CD4-positive, alpha-beta T cell (primary cell): ENCODE results near the gene CABCOCO1. TPM values are rescaled to one million over a fixed set of nuclear protein-coding genes. Genes with fewer than 3 reads are reported as not detected.

Experiments used
- ATAC-seq: fragments of 200-7000 bp; cut with Tn5 transposase; one replicate; pipeline ENCODE4 v1.10.0; 2022; ENCODE audit warnings: mild to moderate bottlenecking; ENCODE audit not compliant: poor library complexity
- CTCF ChIA-PET: fragments of 350-600 bp; sonication (Branson Sonifier 250); formaldehyde crosslinking; loops from one replicate; lab custom pipeline; 2021; ENCODE audit warnings: antibody characterized with exemption, inconsistent platforms; lab: Charles Lee
- POLR2A ChIA-PET: fragments of 350-600 bp; sonication (Branson Sonifier 250); formaldehyde crosslinking; loops from one replicate; lab custom pipeline; 2021; ENCODE audit warnings: antibody characterized with exemption, inconsistent platforms; lab: Charles Lee
- DNase-seq, 14 experiments: peaks; one replicate each; pipeline ENCODE4 v3.0.0-alpha.2; 2013 to 2020; ENCODE audit warnings: mixed read lengths in 2 of 14
- H3K27ac ChIP-seq, 2 donors: one replicate each; pipeline versions ENCODE4 v1.5.1 to v1.7.0; 2013; ENCODE audit warnings: low read length in 2 of 2, low read depth in 1 of 2, mild to moderate bottlenecking in 1 of 2
- H3K27me3 ChIP-seq, 2 experiments: 1 replicate in 1 of 2; 2 replicates in 1 of 2; pipeline versions ENCODE4 v1.6.1 to v1.7.0; 2013; ENCODE audit warnings: low read length in 2 of 2, control low read depth in 1 of 2, mild to moderate bottlenecking in 1 of 2, moderate library complexity in 1 of 2; ENCODE audit not compliant: insufficient read depth in 2 of 2, control insufficient read depth in 1 of 2
- H3K36me3 ChIP-seq: one replicate; pipeline ENCODE4 v1.6.1; 2013; ENCODE audit warnings: low read length, control low read depth; ENCODE audit not compliant: insufficient read depth
- H3K4me1 ChIP-seq: one replicate; pipeline ENCODE4 v1.6.1; 2013; ENCODE audit warnings: low read length, control low read depth; ENCODE audit not compliant: insufficient read depth
- H3K4me3 ChIP-seq: one replicate; pipeline ENCODE4 v1.5.1; 2013; ENCODE audit warnings: mild to moderate bottlenecking, low read length, moderate library complexity
- H3K9me3 ChIP-seq, 2 experiments: 1 replicate in 1 of 2; 2 replicates in 1 of 2; pipeline versions ENCODE4 v1.6.1 to v1.7.0; 2013; ENCODE audit warnings: low read length in 2 of 2, mild to moderate bottlenecking in 2 of 2, control low read depth in 1 of 2, moderate library complexity in 1 of 2; ENCODE audit not compliant: control insufficient read depth in 1 of 2, insufficient read depth in 1 of 2
- H3K27ac Mint-ChIP-seq: one replicate; pipeline ENCODE4 v1.8.0; 2020; ENCODE audit warnings: mixed read lengths
- H3K27me3 Mint-ChIP-seq: one replicate; pipeline ENCODE4 v1.8.0; 2021; ENCODE audit warnings: mixed read lengths
- H3K36me3 Mint-ChIP-seq: one replicate; pipeline ENCODE4 v1.8.0; 2021; ENCODE audit warnings: low read depth, mixed read lengths
- H3K4me1 Mint-ChIP-seq: one replicate; pipeline ENCODE4 v1.8.0; 2021; ENCODE audit warnings: low read depth, mixed read lengths
- H3K4me3 Mint-ChIP-seq: one replicate; pipeline ENCODE4 v1.8.0; 2020; ENCODE audit warnings: mild to moderate bottlenecking, mixed read lengths
- H3K9me3 Mint-ChIP-seq: one replicate; pipeline ENCODE4 v1.8.0; 2020; ENCODE audit warnings: mixed read lengths
- intact Hi-C, 2 experiments: fragments of 100-400 bp; cut with DNase I in 1 of 2; cut with micrococcal nuclease in 1 of 2; formaldehyde crosslinking; loops; one replicate each; pipeline versions ENCODE4 v1.15.1 to v1.9.0; 2023 to 2025; cut with DNase I, micrococcal nuclease
- total RNA-seq, 174 experiments: library from RNA in 2 of 174; stranded (reverse) in 2 of 174; gene quantifications; one replicate each; pipeline ENCODE4 v1.2.3 and lab custom pipeline; 2021 to 2026
- TF ChIP-seq, protein P1 (sequence below): fragments of 200-600 bp; IDR thresholded peaks from one replicate; pipeline ENCODE4 v1.8.0; 2022; ENCODE audit warnings: antibody characterized with exemption, mild to moderate bottlenecking

The CABCOCO1 gene
- total RNA-seq, 2 experiments from 2014 or later: not detected

DNA sequence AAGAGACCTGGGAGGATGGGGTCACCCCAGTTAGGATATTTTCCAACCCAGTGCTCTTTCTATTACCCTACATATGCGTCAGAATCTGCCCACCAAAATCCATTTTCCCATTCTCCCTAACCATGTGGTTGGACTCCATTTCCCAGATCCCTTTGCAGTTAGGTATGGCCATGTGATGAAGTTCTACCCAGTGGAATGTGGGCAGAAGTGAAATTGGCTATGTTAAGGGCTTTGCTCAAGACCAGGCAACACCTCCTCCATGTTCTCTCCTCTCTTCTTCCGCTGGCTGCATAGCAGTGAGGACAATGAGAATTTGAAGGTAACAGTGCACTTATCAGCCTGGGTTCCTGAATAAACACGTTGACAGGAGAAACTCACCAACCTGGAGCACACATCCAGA, 111.3 kb downstream of the CABCOCO1 start:
- no peaks in the 10 kb centered on the region for H3K4me1 Mint-ChIP-seq
- H3K4me3 ChIP-seq: no peak overlapping the region
- no peaks in the 10 kb centered on the region for H3K9me3 Mint-ChIP-seq
- CTCF ChIA-PET: no interaction called here
- POLR2A ChIA-PET: no interaction called here
- H3K27ac ChIP-seq: no peak overlapping the region
- intact Hi-C loops: no loop called here
- H3K4me1 ChIP-seq: no peaks in the 10 kb centered on the region
- ATAC-seq (no peak), DNase-seq (no peak)
- no peaks in the 10 kb centered on the region for H3K9me3 ChIP-seq
- H3K36me3 Mint-ChIP-seq: no peaks in the 10 kb centered on the region
- no peak overlapping the region for H3K27ac Mint-ChIP-seq
- no peaks in the 10 kb centered on the region for H3K27me3 Mint-ChIP-seq
- TF ChIP-seq, protein P1, sequence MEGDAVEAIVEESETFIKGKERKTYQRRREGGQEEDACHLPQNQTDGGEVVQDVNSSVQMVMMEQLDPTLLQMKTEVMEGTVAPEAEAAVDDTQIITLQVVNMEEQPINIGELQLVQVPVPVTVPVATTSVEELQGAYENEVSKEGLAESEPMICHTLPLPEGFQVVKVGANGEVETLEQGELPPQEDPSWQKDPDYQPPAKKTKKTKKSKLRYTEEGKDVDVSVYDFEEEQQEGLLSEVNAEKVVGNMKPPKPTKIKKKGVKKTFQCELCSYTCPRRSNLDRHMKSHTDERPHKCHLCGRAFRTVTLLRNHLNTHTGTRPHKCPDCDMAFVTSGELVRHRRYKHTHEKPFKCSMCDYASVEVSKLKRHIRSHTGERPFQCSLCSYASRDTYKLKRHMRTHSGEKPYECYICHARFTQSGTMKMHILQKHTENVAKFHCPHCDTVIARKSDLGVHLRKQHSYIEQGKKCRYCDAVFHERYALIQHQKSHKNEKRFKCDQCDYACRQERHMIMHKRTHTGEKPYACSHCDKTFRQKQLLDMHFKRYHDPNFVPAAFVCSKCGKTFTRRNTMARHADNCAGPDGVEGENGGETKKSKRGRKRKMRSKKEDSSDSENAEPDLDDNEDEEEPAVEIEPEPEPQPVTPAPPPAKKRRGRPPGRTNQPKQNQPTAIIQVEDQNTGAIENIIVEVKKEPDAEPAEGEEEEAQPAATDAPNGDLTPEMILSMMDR: no peak
- H3K4me3 Mint-ChIP-seq: no peak overlapping the region
- H3K36me3 ChIP-seq: no peaks in the 10 kb centered on the region
- H3K27me3 ChIP-seq: no peaks in the 10 kb centered on the region

DNA sequence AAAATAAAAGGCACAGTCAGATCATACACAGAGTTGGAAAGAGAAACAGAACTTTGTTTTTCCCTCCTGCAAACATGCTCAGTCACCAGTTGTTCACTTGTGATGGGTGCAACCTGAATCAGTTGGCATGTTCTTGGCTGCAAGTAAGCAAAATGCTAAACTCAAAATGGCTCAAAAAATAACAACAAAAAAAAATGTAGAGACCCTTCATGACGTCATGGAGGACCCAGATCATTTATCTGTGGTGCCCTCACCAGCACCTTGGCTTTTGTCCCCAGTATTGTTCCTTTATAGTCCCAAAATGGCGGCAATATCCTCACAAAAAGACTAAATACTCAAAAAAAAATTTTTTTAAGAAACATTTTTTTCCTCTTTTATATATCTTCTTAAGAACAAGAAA, 112.4 kb downstream of the CABCOCO1 start:
- Histone ChIP-seq H3K9me3 (no peaks in the 10 kb centered on the region), H3K4me3 (no peak overlapping the region), H3K36me3 (no peaks in the 10 kb centered on the region), H3K27me3 (no peaks in the 10 kb centered on the region), H3K27ac (no peak overlapping the region), H3K4me1 (no peaks in the 10 kb centered on the region)
- no peaks in the 10 kb centered on the region for H3K9me3 Mint-ChIP-seq
- ChIA-PET POLR2A (no interaction called here), CTCF (no interaction called here)
- no peaks in the 10 kb centered on the region for H3K4me1 Mint-ChIP-seq
- intact Hi-C loops: no loop called here
- H3K36me3 Mint-ChIP-seq: no peaks in the 10 kb centered on the region
- H3K4me3 Mint-ChIP-seq: no peak overlapping the region
- TF ChIP-seq, protein P1: no peak
- no peaks in the 10 kb centered on the region for H3K27me3 Mint-ChIP-seq
- no peak for DNase-seq
- H3K27ac Mint-ChIP-seq: no peak overlapping the region
- ATAC-seq: no peak

DNA sequence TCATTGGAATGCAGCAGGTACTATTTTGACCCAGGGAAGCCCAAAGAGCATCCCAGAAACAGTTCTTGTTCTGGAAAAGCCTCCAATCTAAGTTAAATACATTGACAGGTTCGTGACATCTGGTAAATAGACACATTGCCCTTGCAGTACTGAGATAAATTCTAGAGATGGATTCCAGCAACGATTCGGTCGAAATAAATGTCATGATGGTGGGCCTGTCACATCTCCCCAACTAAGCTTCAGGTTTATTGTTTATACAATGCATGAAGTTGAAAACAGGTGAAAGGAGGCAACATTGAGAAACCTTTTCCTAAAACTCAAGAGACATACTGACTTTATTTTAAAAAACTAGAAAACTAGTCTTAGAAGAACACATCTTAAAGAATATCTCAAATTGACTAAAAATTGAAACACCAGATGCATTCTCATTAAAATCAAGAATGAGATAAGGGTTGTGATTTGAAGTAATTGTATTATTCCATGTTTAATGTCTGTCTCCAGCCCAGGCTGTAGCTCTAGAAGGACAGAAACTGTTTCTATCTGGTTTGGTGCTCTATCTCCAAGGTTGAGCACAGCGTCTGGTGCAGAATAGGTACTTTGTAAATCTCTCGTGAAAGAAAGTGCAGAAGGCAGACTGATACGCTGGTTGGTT, 114.0 kb downstream of the CABCOCO1 start:
- Mint-ChIP-seq H3K27me3 (no peaks in the 10 kb centered on the region), H3K4me1 (no peaks in the 10 kb centered on the region), H3K9me3 (no peaks in the 10 kb centered on the region), H3K36me3 (no peaks in the 10 kb centered on the region), H3K27ac (no peak overlapping the region), H3K4me3 (no peak overlapping the region)
- TF ChIP-seq, protein P1: no peak
- intact Hi-C loops: no loop called here
- no peaks in the 10 kb centered on the region for H3K27me3 ChIP-seq
- no peaks in the 10 kb centered on the region for H3K4me1 ChIP-seq
- ATAC-seq: no peak
- ChIA-PET CTCF (no interaction called here), POLR2A (no interaction called here)
- no peaks in the 10 kb centered on the region for H3K36me3 ChIP-seq
- H3K4me3 ChIP-seq: no peak overlapping the region
- DNase-seq: no peak
- no peak overlapping the region for H3K27ac ChIP-seq
- H3K9me3 ChIP-seq: no peaks in the 10 kb centered on the region
